Lower leg skin (tissue), 4 donors: ENCODE measurements around the gene TBC1D20. TPM values are rescaled to one million over a fixed set of nuclear protein-coding genes. Genes with fewer than 3 reads are reported as not detected.

Source experiments
- total RNA-seq, 4 donors: library from RNA; depleted of rRNA; stranded (reverse); fragments of >200 nt; gene quantifications; one replicate each; pipeline ENCODE4 v1.1.0, GENCODE V29; 2016

Gene TBC1D20
- total RNA-seq, 4 donors from 2014 or later = 36.5 to 44.8 (median 42.5) TPM

Other genes starting within 250 kb of the TBC1D20 start
- gene DEFB129, start 235.3 kb downstream of the TBC1D20 start, total RNA-seq = not detected
- gene DEFB132, start 204.8 kb downstream of the TBC1D20 start, total RNA-seq = not detected
- gene C20orf96, start 171.8 kb downstream of the TBC1D20 start, total RNA-seq = under 1 TPM in 3 of 4 donors, not detected in 1; 0.36 to 0.59 (median 0.52) TPM
- 10 to 100 TPM in 1 of 4 donors, 1 to 10 TPM in 3; 7.3 to 10.8 (median 9.2) TPM for gene ZCCHC3, start 165.0 kb downstream of the TBC1D20 start, total RNA-seq
- gene SOX12, start 137.0 kb downstream of the TBC1D20 start, total RNA-seq = 1 to 10 TPM; 4.7 to 9.9 (median 5.4) TPM
- 10 to 100 TPM in 2 of 4 donors, 1 to 10 TPM in 2; 4.4 to 16.6 (median 9.9) TPM for gene NRSN2, start 115.4 kb downstream of the TBC1D20 start, total RNA-seq
- gene TRIB3, start 81.8 kb downstream of the TBC1D20 start, total RNA-seq = 10 to 100 TPM; 20.6 to 35.2 (median 27.5) TPM
- gene RBCK1, start 54.2 kb downstream of the TBC1D20 start, total RNA-seq = 10 to 100 TPM; 65.2 to 90.1 (median 77.1) TPM
- gene CSNK2A1, start 81.3 kb upstream of the TBC1D20 start, total RNA-seq = 10 to 100 TPM; 86.0 to 96.7 (median 90.3) TPM
- gene TCF15, start 147.8 kb upstream of the TBC1D20 start, total RNA-seq = under 1 TPM in 1 of 4 donors, not detected in 3; 0.71 TPM
- gene SRXN1, start 190.7 kb upstream of the TBC1D20 start, total RNA-seq = 10 to 100 TPM; 12.2 to 27.8 (median 15.3) TPM
- not detected for gene SCRT2, start 213.3 kb upstream of the TBC1D20 start, total RNA-seq